Astrocyte (in vitro differentiated cells and primary cell): Measurements from ENCODE around the gene VBP1.

ENCODE experiments used
- EZH2 ChIP-seq: IDR thresholded peaks from 2 replicates; pipeline ENCODE4 v1.6.1; 2012; ENCODE audit warnings: mild to moderate bottlenecking, low read length, inconsistent platforms; ENCODE audit not compliant: insufficient read depth
- TF ChIP-seq, protein P1 (sequence below): IDR thresholded peaks from 2 replicates; pipeline ENCODE4 v1.5.1; 2011; ENCODE audit warnings: low read depth, mild to moderate bottlenecking, inconsistent platforms, low read length, moderate library complexity; ENCODE audit not compliant: insufficient read depth

DNA sequence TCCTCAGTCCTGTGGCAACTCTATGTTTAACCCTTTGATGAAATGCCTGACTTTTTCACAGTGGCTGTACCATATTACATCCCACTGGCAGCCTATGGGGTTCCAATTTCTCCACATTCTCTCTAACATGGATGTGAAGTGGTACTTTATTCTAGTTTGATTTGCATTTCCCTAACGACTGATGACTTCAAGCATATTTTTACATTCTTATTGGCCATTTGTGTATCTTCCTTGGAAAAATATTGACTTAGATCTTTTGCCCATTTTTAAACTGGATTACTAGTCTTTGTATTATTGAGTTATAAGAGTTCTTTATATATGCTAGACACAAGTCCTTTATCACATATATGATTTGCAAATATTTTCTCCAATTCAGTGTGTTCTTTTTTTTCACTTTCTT lies 50.2 kb downstream of the VBP1 start:
- no peak for TF ChIP-seq EZH2
- TF ChIP-seq, protein P1, sequence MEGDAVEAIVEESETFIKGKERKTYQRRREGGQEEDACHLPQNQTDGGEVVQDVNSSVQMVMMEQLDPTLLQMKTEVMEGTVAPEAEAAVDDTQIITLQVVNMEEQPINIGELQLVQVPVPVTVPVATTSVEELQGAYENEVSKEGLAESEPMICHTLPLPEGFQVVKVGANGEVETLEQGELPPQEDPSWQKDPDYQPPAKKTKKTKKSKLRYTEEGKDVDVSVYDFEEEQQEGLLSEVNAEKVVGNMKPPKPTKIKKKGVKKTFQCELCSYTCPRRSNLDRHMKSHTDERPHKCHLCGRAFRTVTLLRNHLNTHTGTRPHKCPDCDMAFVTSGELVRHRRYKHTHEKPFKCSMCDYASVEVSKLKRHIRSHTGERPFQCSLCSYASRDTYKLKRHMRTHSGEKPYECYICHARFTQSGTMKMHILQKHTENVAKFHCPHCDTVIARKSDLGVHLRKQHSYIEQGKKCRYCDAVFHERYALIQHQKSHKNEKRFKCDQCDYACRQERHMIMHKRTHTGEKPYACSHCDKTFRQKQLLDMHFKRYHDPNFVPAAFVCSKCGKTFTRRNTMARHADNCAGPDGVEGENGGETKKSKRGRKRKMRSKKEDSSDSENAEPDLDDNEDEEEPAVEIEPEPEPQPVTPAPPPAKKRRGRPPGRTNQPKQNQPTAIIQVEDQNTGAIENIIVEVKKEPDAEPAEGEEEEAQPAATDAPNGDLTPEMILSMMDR = no peak
